ENCODE results near the gene LAPTM4A.
"Not testable (repeated sequence)": the region's sequence is repeated elsewhere in the genome, so short reads cannot be mapped to it uniquely, and the experiment has no call there.

LAPTM4A gene

DNA sequence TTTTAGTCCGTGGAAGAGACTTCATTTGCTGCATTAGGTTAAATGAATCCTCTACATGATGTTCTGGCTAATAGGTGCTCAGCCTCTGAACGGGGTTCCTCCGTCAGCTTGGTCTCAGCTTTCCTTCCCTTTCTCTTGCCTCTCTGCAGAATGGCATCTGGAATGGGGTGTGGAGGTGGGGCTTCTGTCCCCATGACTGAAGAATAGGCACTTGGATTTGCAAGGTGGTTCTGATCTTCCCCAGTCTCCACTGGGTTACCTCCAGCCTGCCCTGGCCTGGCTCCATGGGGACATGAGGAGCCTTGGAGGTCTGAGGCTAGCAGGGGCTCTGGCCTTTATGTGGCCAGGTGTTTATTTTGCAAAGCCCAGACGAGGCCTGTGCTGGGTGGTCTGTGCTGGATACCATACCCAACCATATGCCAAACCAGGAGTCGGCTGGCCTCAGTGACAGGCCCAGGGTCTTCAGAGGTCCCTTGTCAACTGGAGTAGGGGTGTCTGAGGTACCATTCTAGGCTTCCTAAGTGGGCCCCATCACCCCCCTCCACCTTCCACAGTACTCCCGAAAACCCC, 28.2 kb upstream of the LAPTM4A start:
- DNase-seq = no peak
- in situ Hi-C loops (cut with MboI; ENCODE audit: low pct_unique_long_range_greater_than_20kb, low sequenced_read_pairs) = no loop called here

GRCh38 chr2:20077411-20077940, 26.0 kb upstream of the LAPTM4A start:
- in situ Hi-C loops (cut with MboI; ENCODE audit: low pct_unique_long_range_greater_than_20kb, low sequenced_read_pairs) = no loop called here
- DNase-seq = no peak

DNA sequence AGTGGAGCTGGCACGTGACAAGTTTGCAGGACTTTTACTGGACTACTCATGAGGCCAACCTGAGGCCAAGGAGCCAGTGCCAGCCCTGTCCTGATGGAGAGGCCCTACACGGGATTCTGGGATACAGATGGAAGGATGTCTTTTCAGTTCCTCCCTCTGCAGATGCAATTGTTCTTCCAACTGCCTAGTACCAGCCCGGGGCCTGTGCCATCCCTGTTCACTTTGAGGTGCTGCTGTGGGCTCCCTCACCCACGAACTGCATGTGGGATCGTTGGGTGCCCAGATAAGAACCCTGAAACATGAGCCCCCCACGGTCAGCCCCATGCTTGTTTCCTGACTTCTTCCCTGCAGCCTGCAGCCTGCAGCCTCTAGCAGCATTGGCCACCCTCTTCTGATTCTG, 25.3 kb upstream of the LAPTM4A start:
- no peak for DNase-seq
- in situ Hi-C loops (cut with MboI; ENCODE audit: low pct_unique_long_range_greater_than_20kb, low sequenced_read_pairs) = no loop called here

- DNase-seq = no peak
These were observed 23.5 kb upstream of the LAPTM4A start for GRCh38 chr2:20074901-20075300.

GRCh38 chr2:20074046-20074648, 22.7 kb upstream of the LAPTM4A start:
- in situ Hi-C loops (cut with MboI; ENCODE audit: low pct_unique_long_range_greater_than_20kb, low sequenced_read_pairs); DNase-seq: not testable (repeated sequence)

More at GRCh38 chr2:20074901-20075300, 23.5 kb upstream of the LAPTM4A start:
- in situ Hi-C loops (cut with MboI; ENCODE audit: low pct_unique_long_range_greater_than_20kb, low sequenced_read_pairs) = no loop called here

DNA sequence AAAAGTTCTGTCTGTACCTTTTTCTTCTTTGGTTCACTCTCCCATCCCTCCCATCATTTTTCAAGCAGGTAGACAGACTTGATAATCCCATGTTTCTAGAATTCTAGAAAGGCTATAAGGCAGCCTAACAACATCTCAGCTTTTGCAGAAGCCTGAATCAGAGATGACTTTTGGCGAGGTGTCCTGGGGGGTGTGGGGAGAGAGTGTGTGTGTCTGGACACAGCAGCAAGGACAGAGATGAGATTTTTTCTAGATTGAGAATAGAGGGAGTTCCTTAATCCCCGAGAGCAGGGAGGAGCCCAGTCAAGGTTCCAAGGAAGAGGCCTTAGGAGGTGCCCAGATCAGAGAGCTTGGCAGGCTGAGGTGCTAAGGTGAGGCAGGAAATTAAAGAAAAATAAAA, 22.0 kb upstream of the LAPTM4A start:
- DNase-seq = no peak
- in situ Hi-C loops (cut with MboI; ENCODE audit: low pct_unique_long_range_greater_than_20kb, low sequenced_read_pairs) = no loop called here

DNA sequence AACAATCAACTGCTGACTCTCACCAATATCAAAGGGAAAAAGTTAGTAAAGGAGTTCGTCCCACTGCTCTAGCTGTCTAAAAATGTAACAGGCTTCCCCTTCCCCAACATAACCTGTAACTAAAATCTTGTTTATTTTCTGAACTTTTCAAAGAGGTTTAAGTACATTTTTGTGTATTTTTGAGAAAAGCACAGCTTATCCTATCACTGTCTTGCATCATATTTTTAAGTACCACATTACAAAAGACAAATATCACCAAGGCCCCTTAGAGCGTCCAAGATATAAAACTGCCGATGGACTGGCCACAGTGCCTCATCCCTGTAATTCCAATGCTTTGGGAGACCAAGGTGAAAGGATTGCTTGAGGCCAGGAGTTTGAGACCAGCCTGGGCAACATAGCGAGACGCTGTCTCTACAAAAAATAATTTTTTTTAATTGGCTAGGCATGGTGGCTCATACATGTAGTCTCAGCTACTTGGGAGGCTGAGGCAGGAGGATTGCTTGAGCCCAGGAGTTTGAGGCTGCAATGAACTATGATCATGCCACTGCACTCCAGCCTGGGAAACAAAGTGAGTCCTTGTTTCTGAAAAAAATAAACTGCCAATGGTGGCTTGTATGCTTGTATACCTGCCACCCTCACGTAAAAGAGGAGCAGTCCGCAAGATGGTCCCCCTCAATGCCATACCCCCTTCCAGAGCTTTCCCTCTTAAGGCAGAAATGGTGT, 21.2 kb upstream of the LAPTM4A start:
- no peak for DNase-seq
- in situ Hi-C loops (cut with MboI; ENCODE audit: low pct_unique_long_range_greater_than_20kb, low sequenced_read_pairs) = no loop called here

- no peak for DNase-seq
- in situ Hi-C loops (cut with MboI; ENCODE audit: low pct_unique_long_range_greater_than_20kb, low sequenced_read_pairs) = no loop called here
These were observed 20.3 kb upstream of the LAPTM4A start for GRCh38 chr2:20071397-20072383.

- in situ Hi-C loops (cut with MboI; ENCODE audit: low pct_unique_long_range_greater_than_20kb, low sequenced_read_pairs) = no loop called here
- DNase-seq = no peak
These were observed 18.3 kb upstream of the LAPTM4A start for GRCh38 chr2:20069756-20070155.

DNA sequence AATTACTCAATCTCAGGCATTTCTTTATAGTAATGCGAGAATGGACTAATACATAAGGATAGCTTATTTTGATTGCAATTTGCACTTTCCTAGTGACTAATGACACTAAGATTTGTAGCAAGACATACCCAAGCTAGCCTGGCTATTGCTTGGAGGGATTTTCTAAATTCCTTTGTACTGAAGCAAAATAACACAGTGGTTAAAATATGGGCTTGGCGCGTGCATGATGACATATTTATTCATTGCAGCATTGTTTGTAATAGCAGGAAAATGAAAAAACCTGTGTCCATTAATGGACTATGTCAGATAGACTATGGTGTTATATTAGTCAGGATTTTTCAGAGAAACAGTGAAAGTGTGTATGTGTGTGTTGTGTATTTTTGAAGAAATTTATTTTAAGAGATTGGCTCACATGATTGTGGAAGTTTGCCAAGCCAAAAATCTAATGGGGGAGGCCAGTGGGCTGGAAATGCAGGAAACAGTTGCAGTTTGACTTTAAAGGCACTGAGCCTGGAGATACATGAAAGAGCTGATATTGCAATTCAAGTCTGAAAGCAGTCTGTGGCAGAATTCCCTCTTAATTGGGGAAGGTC, 16.7 kb upstream of the LAPTM4A start:
- in situ Hi-C loops (cut with MboI; ENCODE audit: low pct_unique_long_range_greater_than_20kb, low sequenced_read_pairs) = no loop called here
- no peak for DNase-seq

- in situ Hi-C loops (cut with MboI; ENCODE audit: low pct_unique_long_range_greater_than_20kb, low sequenced_read_pairs) = no loop called here
- no peak for DNase-seq
These were observed 14.6 kb upstream of the LAPTM4A start for GRCh38 chr2:20065885-20066602.

DNA sequence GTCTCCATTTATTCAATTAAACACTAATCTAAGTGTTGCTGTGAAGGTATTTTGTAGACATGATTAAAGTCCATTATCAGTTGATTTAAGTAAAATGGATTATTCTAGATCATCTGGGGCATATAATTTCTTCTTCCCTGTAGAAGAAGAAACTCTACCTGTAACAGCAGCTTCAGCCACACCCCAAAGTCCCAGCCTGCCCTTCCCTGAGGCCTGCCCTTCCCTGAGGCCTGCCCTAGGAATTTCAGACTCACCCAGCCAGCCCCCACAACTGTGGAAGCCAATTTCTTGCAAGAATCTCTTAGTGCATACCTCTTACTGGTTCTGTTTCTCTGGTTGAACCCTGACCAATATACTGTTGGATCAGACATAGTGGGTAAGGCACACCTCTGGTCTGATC, 13.4 kb upstream of the LAPTM4A start:
- DNase-seq = no peak
- in situ Hi-C loops (cut with MboI; ENCODE audit: low pct_unique_long_range_greater_than_20kb, low sequenced_read_pairs) = no loop called here

- DNase-seq = no peak
- in situ Hi-C loops (cut with MboI; ENCODE audit: low pct_unique_long_range_greater_than_20kb, low sequenced_read_pairs) = no loop called here
These were observed 13.0 kb upstream of the LAPTM4A start for GRCh38 chr2:20064421-20064820.

- in situ Hi-C loops (cut with MboI; ENCODE audit: low pct_unique_long_range_greater_than_20kb, low sequenced_read_pairs) = no loop called here
- DNase-seq = no peak
These were observed 11.5 kb upstream of the LAPTM4A start for GRCh38 chr2:20062615-20063545.

- in situ Hi-C loops (cut with MboI; ENCODE audit: low pct_unique_long_range_greater_than_20kb, low sequenced_read_pairs) = no loop called here
- no peak for DNase-seq
These were observed 10.5 kb upstream of the LAPTM4A start for GRCh38 chr2:20061940-20062339.

DNA sequence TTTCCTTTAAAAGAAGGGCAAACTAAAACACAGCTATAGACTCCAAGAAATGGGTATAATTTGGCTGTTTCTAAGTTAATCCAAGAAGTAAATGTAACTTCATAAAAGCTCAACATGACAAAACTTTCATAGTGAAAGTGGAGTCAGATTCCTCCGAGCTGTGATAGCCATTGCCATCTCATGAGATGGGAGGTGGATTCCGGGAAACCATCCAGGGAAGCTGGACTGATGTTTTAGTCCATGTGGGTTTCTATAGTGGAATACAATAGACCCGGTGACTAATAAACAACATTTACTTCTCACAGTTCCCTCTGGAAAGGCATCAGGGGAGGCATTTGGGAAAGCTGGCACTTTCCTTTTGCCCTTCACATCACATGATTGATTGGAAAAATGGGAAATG, 10.0 kb upstream of the LAPTM4A start:
- no peak for DNase-seq
- in situ Hi-C loops (cut with MboI; ENCODE audit: low pct_unique_long_range_greater_than_20kb, low sequenced_read_pairs) = no loop called here

DNA sequence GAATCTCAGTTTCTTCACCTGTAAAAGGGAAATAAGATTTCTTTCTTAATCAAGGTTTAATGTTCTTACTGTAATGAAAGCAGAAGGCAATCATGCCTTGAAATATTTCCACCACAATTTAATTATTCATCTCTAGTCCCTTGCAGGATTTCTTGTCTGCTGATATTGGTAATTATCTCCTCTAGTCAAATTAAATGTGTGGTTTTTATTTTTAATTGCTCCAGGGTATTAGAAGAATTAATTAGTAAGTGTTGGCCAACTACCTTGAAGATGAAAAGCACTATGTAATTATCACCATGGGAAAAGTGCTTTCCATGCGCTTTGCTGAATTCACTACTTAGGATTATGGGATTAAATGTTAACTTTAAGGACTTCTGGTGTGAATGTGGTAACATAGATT, 8.7 kb upstream of the LAPTM4A start:
- in situ Hi-C loops (cut with MboI; ENCODE audit: low pct_unique_long_range_greater_than_20kb, low sequenced_read_pairs) = no loop called here
- no peak for DNase-seq

Data from KBM-7 (cell line).